Mesenteric fat pad (tissue), 1 donor: Measurements from ENCODE around the gene SELP. TPM values are rescaled to one million over a fixed set of nuclear protein-coding genes. Genes with fewer than 3 reads are reported as not detected.

Experiments
- DNase-seq: peaks from one replicate; pipeline ENCODE4 v3.0.0-alpha.2; 2020; ENCODE audit warnings: low spot score
- total RNA-seq: library from RNA; stranded (reverse); fragmentation: NEBNext Ultra II Directional; extraction: Animal tissue kit (Norgen Biotek cat#: 25700); gene quantifications from one replicate; pipeline ENCODE4 v1.2.1, GENCODE V29; 2021
- donor health status: DM: yes; HTN: yes; CAD: no.

SELP gene
- total RNA-seq, 1 donor from 2014 or later, result 13.4 TPM

DNA sequence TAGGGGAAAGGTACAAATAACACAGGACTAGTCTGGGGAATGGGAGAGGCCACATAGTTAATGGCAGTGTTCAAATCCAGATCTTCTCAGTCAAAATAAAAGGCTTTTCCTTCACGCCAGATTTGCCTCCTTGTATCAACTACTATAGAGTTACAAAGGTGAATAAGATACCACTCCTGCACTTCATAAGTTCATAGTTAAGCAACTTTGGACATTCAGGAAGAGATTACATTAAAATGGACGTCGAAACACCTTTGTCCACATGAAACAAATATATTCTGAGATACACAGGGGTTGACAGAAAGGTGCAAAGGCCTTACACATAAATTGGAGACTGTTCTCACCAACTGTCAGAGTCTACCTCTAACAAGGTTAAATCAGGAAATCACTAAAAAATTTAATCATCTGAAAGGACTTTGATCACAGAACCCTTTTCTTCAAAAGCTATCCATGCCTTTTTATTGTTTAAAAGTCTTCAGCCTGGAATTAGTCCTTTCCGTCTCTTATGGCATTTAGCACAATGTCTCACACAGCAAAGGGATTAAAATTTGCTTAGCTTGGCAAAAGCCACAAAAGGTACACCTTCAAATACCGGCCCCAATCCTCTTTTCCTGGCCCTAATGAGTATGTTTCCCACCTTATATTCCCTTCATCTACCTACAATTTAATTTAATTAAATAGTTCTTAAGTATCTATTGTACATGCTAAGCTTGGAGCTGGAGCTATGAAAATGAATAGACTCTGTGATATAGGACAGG, 51.8 kb downstream of the SELP start:
- no peak for DNase-seq

GRCh38 chr1:169576935-169577331, 53.0 kb downstream of the SELP start:
- DNase-seq, result no peak

GRCh38 chr1:169576241-169576934, 53.5 kb downstream of the SELP start:
- DNase-seq, result no peak

DNA sequence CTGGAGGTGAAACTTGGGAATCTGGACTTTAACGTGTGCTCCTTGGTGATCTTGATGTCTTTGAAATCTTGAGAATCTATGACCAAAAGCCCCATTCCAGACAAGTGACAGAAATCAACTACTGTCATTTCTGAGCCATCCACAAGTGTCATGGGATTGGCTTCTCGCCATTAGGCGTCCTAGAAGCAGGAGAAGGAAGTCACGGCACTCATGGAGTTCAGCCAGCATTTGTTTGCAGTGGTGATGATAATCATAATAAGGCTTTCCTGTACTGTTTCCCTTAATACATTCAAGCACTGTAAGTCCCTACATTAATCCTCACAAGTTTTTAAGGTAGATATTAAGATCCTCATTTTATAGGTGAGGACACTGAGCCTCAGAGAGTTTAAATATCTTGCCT, 55.6 kb downstream of the SELP start:
- DNase-seq, result no peak

GRCh38 chr1:169572187-169572586, 57.7 kb downstream of the SELP start:
- DNase-seq, result no peak

GRCh38 chr1:169571450-169571849, 58.5 kb downstream of the SELP start:
- no peak for DNase-seq

- DNase-seq, result no peak
Measured at GRCh38 chr1:169570172-169570574, 59.8 kb downstream of the SELP start.

DNA sequence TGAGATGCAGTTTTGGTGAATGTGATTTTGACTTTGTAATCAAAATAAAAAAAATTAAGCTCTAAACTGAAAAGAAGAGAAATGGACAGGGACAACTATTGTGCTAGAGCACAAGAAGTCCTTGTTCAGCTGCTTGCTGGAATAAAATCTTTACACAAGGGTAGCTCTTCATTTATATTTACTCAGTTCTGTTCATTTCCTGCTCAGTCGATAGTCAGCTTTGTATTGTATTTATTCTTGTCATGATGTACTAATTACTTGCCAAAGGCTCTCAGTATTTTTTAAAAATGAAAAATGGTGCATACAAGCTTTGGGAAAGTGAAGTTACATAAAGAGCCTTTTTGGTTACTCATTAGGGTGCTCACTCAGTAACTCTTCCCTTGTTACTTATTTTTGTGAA, 61.4 kb downstream of the SELP start:
- DNase-seq, result no peak

- DNase-seq, result no peak
Measured at GRCh38 chr1:169565335-169566271, 64.3 kb downstream of the SELP start.

- DNase-seq, result no peak
Measured at GRCh38 chr1:169563650-169564049, 66.3 kb downstream of the SELP start.

GRCh38 chr1:169563019-169563615, 66.8 kb downstream of the SELP start:
- no peak for DNase-seq

DNA sequence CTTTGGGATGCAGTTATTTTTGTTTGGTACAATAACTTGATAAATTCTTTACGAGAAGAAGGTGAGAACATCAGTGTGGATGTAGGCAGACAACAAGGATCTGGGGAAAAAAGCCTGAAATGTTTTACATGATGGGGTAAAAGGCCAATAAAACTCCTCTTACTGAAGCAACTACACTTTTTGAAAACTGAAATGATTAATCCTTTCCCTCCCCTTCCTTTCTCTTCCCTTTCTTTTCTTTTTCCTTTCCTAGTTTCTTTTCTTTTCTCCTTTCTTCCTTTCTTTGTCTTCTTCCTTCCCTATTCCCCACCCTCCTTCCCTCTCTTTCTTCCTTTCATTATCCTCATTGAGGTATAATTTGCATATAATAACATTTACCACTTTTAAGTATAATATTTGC, 68.2 kb downstream of the SELP start:
- DNase-seq, result no peak

GRCh38 chr1:169557131-169557530, 72.8 kb downstream of the SELP start:
- no peak for DNase-seq

- no peak for DNase-seq
Measured at GRCh38 chr1:169550294-169550693, 79.6 kb downstream of the SELP start.

DNA sequence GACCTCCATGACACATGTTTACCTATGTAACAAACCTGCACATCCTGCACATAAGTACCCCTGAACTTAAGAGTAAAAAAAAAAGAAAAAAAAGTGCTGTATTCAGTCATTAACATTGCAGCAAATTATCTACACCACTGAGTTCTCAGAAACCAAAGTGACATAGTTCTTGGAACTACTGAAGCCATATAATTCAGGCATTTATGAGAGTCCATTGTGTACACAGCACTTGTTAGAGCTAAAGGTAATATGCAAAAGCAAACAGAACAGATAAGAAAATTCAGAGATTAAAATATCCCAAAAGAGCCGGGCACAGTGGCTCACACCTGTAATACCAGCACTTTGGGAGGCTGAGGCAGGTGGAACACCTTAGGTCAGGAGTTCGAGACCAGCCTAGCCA, 81.6 kb downstream of the SELP start:
- DNase-seq, result no peak

GRCh38 chr1:169546087-169546995, 83.6 kb downstream of the SELP start:
- DNase-seq, result no peak

GRCh38 chr1:169545472-169545871, 84.5 kb downstream of the SELP start:
- no peak for DNase-seq

DNA sequence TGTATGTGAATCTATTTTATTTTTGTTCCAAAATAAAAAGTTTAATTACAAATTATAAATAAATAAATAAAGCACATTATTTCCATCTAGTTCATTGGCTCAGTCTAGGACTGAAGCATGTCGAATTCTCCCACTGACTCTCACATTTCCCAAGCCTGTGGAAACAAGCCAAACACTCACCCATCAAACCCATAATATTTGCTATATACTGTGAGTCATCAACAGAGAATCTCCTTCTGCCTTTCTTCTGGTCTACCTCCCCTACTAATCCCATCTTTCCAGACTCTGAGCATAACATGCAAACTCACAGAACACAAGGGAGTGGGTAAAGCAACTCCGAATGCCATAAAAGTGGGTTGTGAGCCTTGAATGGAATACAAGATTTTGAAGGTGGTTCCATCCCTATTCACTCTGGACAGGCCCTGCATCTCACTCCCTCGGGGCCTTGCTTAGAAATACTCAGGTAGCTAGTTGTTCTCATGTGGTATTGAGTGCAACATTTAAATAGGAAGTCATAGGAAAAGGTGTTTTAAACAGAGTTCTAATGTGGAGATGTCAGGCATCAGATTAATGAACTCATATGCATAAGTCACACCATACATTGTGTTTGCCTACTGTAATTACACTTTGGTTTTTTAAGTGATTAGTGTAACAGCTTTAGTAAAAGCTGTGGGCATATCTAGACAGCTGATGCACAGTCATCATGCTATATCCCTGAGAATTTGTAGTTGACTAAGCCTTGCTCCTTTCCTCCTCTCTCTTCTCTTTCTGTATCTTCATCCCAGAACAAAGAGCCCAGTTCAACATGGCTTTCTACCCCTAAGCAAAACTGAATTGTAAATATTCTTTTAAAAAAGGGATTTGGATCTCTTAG, 90.7 kb downstream of the SELP start:
- DNase-seq, result no peak
